Osteocyte (in vitro differentiated cells): ENCODE measurements around the gene LRCOL1. TPM values are rescaled to one million over a fixed set of nuclear protein-coding genes. Genes with fewer than 3 reads are reported as not detected.

Experiments used
- DNase-seq: peaks from one replicate; pipeline ENCODE4 v3.0.0; 2021; ENCODE audit warnings: mixed read lengths; ENCODE audit not compliant: unreplicated experiment; ENCODE audit errors: extremely low spot score
- H3K27ac Mint-ChIP-seq: one replicate; pipeline ENCODE4 v1.8.0; 2021; ENCODE audit warnings: mild to moderate bottlenecking, mixed read lengths; ENCODE audit not compliant: unreplicated experiment
- H3K27me3 Mint-ChIP-seq: one replicate; pipeline ENCODE4 v1.8.0; 2021; ENCODE audit warnings: mixed read lengths; ENCODE audit not compliant: unreplicated experiment
- H3K36me3 Mint-ChIP-seq: one replicate; pipeline ENCODE4 v1.8.0; 2021; ENCODE audit warnings: mixed read lengths; ENCODE audit not compliant: unreplicated experiment
- H3K4me1 Mint-ChIP-seq: one replicate; pipeline ENCODE4 v1.8.0; 2021; ENCODE audit warnings: mixed read lengths; ENCODE audit not compliant: unreplicated experiment
- H3K4me3 Mint-ChIP-seq: one replicate; pipeline ENCODE4 v1.8.0; 2021; ENCODE audit warnings: mild to moderate bottlenecking, moderate library complexity, mixed read lengths; ENCODE audit not compliant: unreplicated experiment
- H3K9me3 Mint-ChIP-seq: one replicate; pipeline ENCODE4 v1.8.0; 2021; ENCODE audit warnings: mixed read lengths; ENCODE audit not compliant: unreplicated experiment
- total RNA-seq: library from RNA; stranded (reverse); gene quantifications from 2 replicates; pipeline ENCODE4 v1.2.1, GENCODE V29; 2021
- TF ChIP-seq, protein P1 (sequence below): fragments of 200-600 bp; sonication (generic); IDR thresholded peaks from 2 replicates; pipeline ENCODE4 v1.5.0; 2021; ENCODE audit warnings: antibody characterized with exemption, mild to moderate bottlenecking, moderate library complexity

Gene LRCOL1
- total RNA-seq, 1 donor from 2014 or later = not detected

DNA sequence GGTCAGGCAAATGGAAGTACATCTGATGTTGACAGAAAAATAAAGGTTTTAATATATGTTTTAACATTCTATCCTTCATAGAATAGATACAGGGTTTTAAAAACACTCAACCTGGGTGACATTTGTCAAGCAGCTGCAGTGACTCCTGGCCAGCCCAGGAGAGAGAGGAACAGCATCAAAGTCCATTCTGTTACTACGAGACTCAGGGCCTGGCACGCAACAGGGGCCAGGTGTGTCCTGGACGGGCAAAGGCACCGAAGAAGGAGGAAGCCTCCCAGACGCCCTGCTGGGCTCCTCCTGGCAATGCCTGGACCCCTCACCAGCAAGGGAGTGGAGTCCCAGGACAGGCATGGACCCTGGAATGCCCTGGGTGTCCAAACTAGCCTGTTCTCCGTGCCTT lies 22.1 kb downstream of the LRCOL1 start:
- Mint-ChIP-seq H3K4me3 (no peak overlapping the region), H3K27ac (no peak overlapping the region), H3K27me3 (no peaks in the 10 kb centered on the region), H3K9me3 (no peaks in the 10 kb centered on the region), H3K36me3 (peaks cover 6% of the 10 kb centered on the region), H3K4me1 (no peaks in the 10 kb centered on the region)
- DNase-seq = no peak
- TF ChIP-seq, protein P1, sequence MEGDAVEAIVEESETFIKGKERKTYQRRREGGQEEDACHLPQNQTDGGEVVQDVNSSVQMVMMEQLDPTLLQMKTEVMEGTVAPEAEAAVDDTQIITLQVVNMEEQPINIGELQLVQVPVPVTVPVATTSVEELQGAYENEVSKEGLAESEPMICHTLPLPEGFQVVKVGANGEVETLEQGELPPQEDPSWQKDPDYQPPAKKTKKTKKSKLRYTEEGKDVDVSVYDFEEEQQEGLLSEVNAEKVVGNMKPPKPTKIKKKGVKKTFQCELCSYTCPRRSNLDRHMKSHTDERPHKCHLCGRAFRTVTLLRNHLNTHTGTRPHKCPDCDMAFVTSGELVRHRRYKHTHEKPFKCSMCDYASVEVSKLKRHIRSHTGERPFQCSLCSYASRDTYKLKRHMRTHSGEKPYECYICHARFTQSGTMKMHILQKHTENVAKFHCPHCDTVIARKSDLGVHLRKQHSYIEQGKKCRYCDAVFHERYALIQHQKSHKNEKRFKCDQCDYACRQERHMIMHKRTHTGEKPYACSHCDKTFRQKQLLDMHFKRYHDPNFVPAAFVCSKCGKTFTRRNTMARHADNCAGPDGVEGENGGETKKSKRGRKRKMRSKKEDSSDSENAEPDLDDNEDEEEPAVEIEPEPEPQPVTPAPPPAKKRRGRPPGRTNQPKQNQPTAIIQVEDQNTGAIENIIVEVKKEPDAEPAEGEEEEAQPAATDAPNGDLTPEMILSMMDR = no peak

DNA sequence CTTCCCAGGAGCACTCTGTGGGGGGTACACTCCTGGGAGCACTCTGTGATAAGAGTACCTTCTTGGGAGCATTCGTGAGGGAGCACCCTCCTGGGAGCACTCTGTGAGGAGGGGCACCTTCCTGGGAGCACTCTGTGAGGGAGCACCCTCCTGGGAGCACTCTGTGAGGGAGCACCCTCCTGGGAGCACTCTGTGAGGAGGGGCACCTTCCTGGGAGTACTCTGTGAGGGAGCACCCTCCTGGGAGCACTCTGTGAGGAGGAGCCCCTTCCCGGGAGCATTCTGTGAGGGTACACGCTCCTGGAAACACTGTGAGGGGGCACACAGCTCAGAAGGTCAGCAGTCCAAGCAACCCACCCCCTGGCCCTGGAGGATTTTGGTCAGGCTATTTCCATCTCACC lies 22.6 kb downstream of the LRCOL1 start:
- Mint-ChIP-seq H3K27me3 (no peaks in the 10 kb centered on the region), H3K36me3 (peaks cover 6% of the 10 kb centered on the region), H3K9me3 (no peaks in the 10 kb centered on the region), H3K4me1 (no peaks in the 10 kb centered on the region), H3K4me3 (no peak overlapping the region), H3K27ac (no peak overlapping the region)
- TF ChIP-seq, protein P1 = no peak
- DNase-seq = no peak

DNA sequence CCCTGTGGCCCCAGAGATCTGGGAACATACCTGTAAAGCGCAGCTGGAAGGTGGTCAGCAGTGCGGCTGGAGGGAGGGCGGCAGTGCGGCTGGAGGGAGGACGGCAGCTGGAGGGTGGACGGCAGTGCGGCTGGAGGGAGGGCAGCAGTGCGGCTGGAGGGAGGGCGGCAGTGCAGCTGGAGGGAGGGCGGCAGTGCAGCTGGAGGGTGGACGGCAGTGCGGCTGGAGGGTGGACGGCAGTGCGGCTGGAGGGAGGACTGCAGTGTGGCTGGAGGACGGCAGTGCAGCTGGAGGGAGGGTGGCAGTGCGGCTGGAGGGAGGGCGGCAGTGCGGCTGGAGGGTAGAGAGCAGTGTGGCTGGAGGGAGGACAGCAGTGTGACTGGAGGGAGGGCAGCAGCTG lies 23.5 kb downstream of the LRCOL1 start:
- H3K9me3 Mint-ChIP-seq = no peaks in the 10 kb centered on the region
- no peak overlapping the region for H3K27ac Mint-ChIP-seq
- H3K4me1 Mint-ChIP-seq = no peaks in the 10 kb centered on the region
- H3K27me3 Mint-ChIP-seq = no peaks in the 10 kb centered on the region
- no peak for DNase-seq
- TF ChIP-seq, protein P1 = no peak
- no peak overlapping the region for H3K4me3 Mint-ChIP-seq
- peaks cover 6% of the 10 kb centered on the region for H3K36me3 Mint-ChIP-seq

DNA sequence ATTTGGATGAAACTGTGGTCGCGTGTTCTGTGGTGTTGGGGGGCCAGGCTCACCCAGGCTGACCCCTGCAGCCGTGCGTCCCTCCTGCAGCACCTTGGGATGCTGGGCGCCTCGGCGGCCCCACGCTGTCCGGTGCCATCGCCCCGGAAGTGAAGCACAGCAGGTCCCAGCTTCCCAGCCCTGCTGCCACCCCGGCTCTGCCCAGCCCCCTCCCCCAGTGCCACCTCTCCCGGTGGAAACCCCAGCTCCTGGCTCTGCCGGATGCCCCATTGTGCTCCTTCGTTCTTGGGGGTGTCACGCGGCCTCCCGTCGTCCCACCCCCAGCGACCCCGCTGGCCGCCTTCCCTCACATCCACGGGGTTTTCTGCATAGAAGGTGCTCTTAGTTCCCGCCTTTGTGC lies 25.2 kb downstream of the LRCOL1 start:
- peaks cover 6% of the 10 kb centered on the region for H3K36me3 Mint-ChIP-seq
- no peaks in the 10 kb centered on the region for H3K4me1 Mint-ChIP-seq
- no peaks in the 10 kb centered on the region for H3K9me3 Mint-ChIP-seq
- no peak overlapping the region for H3K27ac Mint-ChIP-seq
- no peak for DNase-seq
- H3K4me3 Mint-ChIP-seq = no peak overlapping the region
- TF ChIP-seq, protein P1 = no peak
- H3K27me3 Mint-ChIP-seq = no peaks in the 10 kb centered on the region

DNA sequence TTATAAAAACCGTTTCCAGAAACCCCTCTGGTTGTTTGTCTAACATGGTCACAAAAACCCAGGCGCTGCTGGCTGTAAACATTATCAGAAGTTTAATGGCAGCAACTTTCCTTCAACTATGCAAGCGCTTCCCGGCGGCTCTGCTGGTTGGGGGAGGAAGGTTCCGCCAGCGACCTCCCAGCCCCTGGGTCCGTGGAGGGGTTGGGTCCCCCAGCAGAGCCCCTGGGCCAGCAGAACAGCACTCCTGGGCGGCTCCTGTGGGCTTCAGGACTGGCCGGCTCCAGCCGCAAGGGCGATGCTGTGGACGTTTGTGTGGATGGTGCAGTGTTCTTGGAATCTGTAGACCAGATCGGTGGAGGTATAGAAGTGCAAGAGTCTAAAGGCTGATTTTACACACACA lies 26.0 kb downstream of the LRCOL1 start:
- Mint-ChIP-seq H3K27ac (no peak overlapping the region), H3K27me3 (no peaks in the 10 kb centered on the region), H3K4me1 (no peaks in the 10 kb centered on the region), H3K36me3 (peaks cover 10% of the 10 kb centered on the region), H3K4me3 (no peak overlapping the region), H3K9me3 (no peaks in the 10 kb centered on the region)
- TF ChIP-seq, protein P1 = no peak
- DNase-seq = no peak
